HK-2 (cell line): ENCODE results near the gene LYPD6B.

Experiments used
- DNase-seq: peaks from one replicate; pipeline ENCODE4 v3.0.0-alpha.2; 2018; ENCODE audit not compliant: unreplicated experiment

The LYPD6B gene

DNA sequence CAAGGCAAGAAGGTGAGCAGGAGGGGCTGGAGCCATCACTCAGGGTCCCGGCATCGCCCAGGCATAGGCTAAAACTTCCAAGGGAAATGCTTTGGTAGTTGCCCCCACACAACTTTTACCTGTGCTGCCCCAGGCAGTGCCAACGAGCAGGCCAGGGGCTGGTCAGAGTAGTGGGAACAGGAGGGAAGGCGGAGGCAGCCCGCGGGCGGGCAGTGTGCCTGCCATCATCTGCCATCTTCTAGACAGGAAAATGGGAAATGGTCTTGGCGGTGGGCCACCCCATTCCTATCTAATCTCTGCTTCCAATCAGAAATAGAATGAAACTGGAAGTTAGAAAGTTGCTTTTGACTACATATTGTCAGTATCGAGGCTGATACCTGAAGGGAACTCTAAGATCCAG is 26.0 kb upstream of the LYPD6B start:
- DNase-seq: no peak

DNA sequence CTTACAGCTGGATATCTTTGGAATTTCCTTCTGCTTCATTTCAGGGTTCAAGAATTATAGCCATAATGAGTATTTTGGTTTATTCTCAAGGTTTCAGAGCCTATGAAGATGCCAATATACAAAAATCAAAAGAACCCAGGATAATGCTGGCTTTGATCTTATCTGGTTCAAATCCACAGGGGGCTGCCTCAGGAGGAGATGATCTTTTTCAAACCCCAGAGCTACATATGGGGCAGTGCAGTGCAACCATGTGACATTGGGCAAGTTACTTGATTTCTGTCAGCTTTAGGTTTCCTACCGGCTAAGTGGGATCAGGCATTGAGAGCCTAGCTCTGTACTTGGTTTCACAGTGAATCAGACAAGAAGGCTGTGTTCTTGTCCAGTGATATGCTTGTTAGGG is 23.0 kb upstream of the LYPD6B start:
- no peak for DNase-seq

DNA sequence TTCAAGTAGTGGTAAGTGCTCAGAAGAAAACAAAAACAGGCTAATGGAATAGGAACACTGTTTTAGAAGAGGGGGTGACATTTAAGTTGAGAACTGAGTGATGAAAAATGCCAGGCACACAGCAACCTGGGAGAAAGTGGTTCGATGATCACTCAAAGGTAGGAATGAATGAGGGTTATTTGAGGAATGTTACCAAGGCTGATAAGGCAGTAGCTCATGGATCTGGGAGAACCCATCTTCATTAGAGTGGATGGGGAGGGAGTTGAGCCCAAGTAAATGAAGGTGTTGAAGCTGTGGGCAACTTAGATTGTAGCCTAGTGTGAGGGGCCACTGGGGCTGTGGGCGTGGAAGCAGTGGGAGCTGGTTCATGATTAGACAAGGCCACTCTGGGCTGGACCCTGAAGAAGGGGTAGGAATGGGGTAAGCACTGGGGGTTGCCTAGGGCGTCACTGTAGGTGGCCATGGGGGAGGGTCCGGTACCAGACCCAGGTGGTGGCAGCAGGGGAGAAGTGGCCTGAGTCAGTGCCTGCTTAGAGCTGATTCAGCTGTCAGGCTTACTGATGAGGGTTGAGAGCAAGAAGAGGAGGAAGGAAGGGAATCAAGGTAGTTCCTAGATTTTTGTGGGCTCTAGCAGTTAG is 22.5 kb upstream of the LYPD6B start:
- no peak for DNase-seq

DNA sequence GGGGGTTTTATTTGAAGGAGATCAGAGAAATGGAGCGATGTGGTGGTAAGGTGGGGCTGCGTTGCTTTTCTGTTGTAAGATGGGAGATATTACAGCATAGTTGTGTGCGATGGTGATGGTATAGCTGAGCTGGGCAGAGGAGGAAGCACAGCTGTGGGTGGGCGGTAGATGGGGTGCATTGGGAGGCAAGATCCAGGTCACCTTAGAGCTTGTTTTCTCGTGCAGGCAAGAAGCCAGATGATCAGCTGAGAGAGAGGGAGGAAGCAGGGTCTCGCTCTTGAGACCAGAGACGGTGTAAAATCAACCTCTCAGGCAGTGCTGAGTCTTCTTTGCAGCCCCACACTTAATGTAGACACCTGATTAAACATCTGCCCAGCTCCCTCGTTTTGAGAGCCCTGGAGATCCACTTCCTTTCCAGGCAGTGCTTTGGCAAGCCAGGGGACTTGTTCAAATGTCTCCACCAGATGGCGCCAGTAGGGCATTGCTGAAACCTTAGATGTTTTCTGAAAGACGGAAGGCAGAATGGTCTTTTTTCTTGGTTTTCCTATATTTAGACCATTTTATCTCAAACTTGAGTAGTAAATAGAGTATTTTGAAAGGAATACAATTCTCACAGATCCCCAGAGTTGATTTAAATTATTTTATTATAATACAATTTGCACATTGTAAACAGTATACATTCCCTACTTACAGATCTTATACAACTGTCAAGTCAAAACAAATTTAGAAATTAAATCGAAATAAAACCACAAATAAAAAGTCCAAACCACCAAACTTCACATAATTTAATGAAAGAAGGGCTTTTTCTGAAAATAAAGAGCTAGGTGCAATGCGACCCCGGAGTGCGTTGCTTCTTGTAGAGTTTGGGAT is 21.1 kb upstream of the LYPD6B start:
- peak; percentile 59 for DNase-seq

DNA sequence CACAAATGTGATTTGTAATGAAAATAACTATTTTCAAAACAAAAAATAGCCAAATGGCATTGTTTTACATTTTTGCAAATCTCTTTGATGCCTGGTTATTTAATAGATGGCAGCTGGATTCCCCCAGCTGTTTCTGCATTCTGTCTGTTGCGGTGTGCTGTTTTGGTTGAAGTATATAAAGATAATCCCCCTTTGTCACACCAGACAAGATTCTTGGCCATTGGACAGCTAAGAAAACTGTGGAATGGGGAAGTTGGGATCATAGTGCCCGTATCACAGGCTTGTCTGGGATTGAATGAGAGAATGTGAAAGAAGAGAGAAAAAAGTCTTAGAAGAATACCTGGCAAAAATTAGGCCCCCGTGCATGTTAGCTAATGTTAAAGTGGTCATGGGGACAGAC is 19.5 kb upstream of the LYPD6B start:
- no peak for DNase-seq

DNA sequence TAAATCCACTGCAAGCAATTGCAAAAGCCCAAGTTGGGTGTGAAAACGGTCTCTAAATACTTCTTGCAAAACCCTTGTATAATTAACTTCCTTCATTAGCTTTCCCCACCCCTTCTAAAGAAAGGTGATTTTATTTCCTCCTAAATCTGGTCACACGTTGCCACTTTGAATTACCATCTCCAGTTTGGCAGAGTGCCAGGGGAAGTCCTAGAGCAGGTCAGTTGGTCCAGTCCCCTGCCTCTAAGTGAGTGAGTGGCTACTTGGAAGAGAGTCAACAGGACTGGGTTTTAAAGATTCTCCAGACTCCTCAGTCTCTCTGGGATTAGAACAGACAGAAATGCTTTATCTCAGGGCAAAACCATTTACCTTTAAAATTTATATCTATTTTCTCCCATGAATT is 18.7 kb upstream of the LYPD6B start:
- DNase-seq: no peak

DNA sequence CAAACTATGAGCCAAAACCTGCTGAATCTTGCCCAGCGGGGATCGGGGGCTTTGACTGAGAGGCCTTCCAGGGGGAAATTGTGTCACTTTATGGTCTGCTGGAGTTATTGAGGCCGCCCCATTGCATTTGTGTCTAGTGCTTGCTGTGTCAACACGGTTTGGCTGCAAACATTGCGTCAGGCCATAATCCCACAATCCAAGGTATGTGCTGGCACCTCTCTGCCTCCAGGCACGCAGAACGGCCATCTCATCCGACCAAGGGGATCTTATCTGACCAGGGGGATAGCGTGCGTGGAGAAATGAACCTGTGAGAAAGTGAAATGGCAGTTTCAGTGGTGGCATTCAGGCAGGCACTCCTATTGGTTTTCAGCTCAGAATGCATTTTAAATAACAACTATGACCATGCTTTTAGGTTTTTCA is 18.1 kb upstream of the LYPD6B start:
- DNase-seq: no peak

DNA sequence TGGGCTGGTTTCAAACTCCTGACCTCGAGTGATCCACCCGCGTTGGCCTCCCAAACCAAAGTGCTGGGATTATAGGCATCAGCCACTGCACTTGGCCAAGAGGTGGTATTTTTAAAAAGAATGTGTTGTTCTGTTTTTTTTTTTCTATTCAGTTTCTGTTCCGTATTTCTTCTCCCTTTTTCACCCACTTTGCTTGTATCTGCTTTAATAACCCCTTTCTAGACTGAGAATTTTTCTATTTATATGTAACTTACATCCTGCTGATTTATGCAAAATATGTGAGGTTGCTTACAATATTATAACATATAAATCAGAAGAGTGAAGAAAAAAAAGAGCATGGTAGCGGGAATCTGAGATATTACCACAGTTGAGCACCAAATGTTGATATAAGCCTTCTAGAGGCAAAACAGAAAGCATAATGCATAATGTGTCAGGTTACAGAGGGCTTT is 17.2 kb upstream of the LYPD6B start:
- DNase-seq: no peak

DNA sequence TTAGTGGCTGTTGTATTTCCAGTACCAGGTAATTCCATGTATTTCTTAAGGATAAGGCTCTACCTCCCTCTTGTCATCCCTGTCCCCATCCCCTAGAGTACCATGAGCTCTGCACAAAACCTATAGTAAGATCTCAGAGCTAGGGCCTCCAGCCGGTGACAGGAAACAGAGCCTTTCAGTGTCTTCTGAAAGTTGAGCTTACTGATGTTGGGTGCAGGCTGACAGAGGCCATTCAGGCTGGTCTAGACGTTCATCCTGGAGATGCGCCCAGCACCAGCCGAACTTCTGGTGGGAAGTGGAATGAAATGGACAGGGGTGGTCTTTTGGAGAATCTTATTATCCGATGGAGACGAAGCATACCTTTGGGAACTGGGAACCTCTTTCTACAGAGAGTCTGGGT is 16.7 kb upstream of the LYPD6B start:
- no peak for DNase-seq

DNA sequence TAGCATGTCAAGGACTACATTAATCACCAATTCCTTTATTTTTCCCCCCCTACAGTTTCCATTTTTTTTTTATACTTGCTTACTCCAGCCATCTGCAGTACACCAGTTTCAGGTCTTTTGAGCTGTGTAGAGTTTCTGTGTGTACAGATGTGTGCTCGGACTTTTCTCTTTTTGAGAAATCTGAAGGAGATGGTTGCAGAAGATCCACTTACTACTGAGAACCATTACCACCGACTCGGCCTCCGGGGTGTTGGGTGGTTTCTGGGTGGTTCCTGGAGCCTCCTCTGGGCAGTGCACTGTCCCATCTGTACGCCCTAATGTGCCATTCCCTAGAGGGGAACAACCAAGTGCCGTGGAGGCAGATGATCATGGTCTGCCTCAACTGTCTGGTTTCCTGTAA is 15.4 kb upstream of the LYPD6B start:
- DNase-seq: no peak

DNA sequence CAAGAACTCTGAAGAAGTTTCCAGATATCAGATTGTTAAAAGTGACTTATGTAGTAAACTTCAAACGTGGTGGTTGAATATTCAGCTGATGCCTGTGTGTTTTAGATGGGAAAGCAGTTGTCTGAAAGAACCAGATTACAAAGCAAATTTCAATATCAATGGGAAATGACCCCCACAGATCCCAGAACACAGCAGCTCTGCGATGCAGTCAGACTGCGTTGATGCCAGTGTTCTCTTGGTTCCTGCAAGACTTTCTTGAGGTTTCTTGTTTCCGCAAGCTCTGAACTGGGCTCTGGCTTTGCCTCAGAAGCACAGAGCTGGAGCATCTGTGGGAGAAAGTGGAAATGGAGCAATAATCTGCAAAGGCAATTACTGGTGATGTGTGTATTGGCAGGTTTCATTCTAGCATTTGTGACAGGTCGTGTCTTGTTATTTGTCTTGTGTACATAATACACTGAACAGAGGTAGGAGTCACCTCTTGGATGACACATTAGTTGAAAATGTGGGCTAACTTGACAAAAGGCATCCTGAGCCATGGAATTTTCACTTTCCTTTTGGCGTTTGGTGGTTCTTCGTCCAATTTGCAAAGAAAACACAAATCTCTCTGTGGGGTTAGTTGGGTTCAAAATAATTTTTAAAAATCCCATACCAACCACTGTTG is 10.8 kb upstream of the LYPD6B start:
- DNase-seq: no peak

DNA sequence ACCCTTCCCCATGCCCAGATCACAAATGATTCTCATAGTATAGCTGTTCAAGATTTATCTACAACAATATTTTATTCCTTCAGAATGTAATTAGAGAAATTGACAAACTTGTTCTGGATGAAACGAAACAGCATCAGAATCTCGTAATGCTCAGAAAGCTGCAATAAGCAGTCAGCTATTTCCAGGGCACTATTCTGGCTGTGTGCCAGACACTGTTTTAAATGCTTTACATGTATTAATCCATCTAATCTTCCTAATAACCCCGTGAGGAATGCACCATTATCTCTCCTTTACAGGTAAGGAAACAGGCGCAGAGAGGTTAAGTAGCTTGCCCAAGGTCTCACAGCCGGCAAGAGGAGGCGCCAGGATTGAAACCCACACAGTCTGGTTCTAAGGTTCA is 10.1 kb upstream of the LYPD6B start:
- DNase-seq: no peak

DNA sequence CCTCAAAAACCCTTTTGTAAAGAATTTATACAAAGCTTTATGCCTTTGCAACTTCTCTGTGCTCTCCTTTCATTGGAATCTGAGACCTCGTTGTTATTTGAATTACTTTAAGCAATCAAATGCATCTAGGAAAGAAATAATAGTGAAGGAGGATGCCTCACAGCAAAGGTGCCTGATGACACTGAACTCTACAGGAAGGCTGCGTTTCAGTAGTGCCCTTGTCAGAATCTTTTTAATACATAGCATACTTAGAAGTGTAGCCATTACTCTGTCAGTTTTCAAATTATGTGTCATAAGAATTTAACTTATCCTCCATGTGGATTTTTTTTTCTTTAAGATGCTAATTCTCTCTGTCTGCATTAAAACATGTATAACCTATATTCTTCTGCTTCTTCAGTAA is 9.6 kb upstream of the LYPD6B start:
- DNase-seq: no peak

DNA sequence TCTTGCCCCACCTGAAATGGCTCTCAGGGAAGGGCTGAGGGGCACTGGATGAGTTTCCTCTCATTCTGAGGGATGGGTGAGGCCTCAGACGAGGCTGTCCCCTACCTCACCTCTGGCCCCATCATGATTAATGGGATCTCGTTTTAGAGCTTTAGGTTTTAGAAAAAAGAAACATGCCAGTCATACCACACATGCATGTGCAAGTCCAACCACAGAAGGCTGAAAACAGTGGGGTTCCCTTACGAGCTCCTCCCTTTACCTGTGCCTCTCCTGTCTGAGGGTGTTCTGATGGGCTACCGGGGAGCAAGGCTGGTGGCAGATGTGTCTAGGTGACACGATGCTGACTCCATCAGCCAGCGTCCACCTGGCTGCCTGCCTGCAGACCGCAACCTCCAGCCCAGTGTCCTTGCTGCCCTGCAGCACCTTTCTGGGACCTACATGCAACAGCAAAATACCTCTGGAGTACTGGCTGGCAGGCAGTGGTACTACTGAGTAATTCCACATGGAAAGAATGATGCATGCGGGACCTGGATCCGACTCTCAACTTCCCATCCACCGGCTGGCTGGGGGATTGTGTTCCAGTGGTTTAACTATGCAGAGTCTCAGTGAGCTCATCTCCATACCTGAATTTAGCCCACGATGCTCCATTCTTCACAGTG is 9.1 kb upstream of the LYPD6B start:
- no peak for DNase-seq

DNA sequence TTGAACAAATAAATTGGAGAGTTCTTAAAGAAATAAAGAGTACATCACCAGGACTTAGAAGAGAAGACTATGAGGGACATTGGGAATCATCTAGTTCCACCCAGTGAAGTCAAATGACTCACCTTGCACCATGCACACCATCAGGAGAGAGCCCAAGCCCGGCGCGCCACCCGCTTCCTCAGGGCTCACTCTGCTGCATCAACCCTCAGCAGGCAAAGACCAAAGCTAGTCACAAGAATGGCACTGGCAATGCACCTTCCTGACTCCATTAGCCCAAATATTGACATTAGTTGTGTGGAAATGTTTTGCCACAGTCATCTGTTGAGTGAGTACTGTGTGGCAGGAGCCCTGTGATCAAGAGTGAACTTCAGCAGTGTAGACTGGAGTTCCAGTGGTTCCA is 7.1 kb upstream of the LYPD6B start:
- DNase-seq: no peak

DNA sequence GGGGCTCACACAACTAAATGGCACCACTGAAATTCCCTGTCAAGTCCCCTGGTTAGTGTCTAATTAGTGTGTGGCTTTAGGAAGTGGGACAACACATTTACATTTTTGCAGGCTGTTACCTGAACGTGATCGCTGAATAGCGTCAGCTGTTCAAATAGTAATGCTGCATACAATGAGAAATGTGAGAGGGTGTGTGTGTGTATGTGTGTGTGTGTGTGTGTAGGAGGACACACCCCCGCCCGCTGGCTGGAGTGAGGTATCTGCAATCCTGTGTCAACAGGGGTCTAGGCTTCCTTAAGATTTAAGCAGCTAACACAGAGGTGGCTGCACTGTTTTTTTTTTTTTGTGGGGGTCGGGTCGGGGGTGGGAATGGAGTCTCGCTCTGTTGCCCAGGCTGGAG is 4.8 kb upstream of the LYPD6B start:
- DNase-seq: no peak

DNA sequence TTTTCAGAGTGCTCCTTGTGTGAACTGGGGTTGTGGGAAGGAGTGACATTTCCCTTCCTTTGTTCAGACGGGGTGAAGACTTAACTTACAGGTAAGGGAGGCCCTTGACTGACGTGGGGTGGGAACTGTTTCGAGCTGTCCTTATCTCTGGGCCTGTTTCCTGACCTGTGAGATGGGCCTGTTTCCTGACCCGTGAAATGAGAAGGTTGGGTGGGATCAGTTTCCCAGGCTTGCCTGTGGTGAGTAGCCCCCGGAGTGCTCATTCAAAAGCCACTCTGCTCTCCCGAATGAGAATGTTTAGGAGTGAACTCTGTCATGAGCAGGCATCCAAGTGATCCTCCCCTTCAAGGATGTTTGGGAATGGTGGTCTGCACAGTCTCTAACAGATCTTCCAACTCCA is 4.1 kb upstream of the LYPD6B start:
- no peak for DNase-seq

DNA sequence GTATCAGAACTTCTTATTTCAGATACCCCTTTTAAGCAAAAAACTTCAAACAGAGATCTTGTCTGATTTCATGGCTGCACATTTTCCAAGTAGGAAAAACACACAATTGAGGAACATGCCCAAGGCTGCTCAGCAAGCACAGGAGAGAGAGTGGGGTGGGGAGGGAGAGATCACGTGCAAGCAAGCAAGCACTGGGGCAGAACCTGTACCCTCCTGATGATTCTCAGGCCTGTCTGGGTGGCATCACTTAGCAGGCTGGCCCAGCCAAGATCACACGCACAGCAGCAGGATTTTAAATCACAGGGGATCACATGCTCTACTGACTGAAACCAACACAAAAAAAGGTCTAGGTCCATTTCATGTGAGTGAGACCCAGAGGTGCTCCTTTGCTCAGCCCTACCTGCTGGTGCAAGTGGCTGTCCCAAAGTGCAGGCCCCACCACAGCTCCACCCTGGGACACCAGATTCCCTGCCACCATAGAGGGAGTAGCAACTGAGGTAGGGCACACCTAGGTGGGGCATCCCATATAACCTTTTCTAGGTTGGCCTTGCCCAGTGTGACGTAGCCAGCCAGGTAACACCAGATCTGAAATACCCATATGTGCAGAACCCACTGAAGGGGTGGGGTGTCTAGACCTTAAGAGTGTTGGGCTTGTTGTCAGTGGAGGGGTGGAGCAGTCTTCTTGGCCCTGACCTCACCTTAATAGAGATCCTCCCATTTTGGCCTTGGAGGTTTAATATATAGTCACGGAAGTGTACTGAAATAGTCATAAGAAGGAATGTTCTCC is 1.8 kb upstream of the LYPD6B start:
- no peak for DNase-seq

DNA sequence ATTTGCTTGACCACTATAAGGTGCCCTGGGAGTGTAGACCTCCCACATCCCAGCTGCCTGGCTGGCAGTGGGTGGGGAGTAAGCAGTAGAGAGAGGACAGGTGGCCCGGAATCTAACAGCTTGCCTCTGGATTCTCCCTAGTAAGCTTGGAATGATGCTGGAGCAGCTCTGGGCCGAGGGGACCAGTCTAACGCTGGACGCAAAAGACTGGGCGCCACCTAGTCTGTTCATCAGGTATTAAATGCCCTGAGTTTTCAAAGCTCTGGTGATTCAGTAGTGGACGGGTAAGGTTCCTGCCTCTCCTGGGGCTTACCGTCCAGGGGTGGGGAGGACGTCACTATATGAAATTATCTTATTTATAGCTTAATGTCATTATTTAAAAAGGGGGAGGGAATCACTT is 648 bp upstream of the LYPD6B start:
- no peak for DNase-seq

DNA sequence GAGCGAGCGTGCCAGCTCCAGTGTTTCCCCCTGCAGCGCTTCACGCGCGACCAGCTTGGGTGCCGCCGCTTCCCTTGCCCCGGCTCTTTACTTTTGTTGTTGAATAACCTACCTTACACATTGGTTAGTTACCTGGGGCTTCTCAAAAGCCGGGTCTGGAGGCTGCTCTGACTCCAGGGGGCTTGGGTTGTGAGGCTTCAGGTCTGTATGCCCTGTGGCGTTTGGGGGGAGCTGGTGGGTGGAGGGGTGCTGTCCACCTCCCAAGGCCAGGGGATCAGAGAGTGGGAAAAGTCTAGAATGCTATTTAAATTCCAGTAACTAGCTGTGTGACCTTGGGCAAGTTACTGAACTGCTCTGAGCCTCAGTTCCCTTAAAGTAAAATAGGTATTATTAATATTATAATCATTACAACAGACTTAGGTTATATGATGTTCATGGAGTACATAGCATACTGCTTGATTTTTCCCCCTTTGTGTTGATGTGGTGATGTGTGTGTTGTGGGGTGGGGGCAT is 770 bp downstream of the LYPD6B start:
- no peak for DNase-seq

DNA sequence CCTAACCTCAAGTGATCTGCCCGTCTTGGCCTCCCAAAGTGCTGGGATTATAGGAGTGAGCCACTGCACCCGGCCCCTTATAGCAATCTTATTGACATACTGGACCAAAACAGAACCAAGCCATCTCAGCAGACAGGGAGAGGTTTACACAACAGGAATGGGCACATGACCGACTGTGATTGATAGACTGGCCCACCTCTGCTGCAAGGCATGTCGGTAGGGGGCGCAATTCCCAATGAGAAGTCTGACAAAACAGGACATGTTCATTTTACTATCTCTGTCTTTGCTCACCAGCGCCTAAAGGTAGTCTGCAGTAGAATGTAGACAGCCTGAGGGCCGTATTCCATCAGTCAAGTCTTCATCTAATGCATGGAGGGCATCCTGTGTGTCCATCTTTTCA is 2.0 kb downstream of the LYPD6B start:
- DNase-seq: no peak
